Lung (tissue), 12 donors: ENCODE results near the gene RSPH6A. TPM values are rescaled to one million over a fixed set of nuclear protein-coding genes. Genes with fewer than 3 reads are reported as not detected.

Experiments
- ATAC-seq: fragments of 200-7000 bp; cut with Tn5 transposase; one replicate; pipeline ENCODE4 v1.9.1; 2020; ENCODE audit warnings: moderate number of reproducible peaks; ENCODE audit not compliant: insufficient read depth, low FRiP score
- DNase-seq, 3 donors: peaks; one replicate each; pipeline ENCODE4 v3.0.0-alpha.2; 2013 to 2017
- H3K27ac ChIP-seq, 2 donors: one replicate each; pipeline ENCODE4 v1.5.1; 2013; ENCODE audit warnings: mild to moderate bottlenecking in 2 of 2, moderate library complexity in 2 of 2, control low read depth in 1 of 2, inconsistent platforms in 1 of 2, low read depth in 1 of 2, low read length in 1 of 2
- H3K27me3 ChIP-seq, 3 donors: one replicate each; pipeline ENCODE4 v1.5.1; 2013; ENCODE audit warnings: low read length in 2 of 3; ENCODE audit not compliant: control insufficient read depth in 3 of 3, insufficient read depth in 3 of 3
- H3K36me3 ChIP-seq, 4 donors: one replicate each; pipeline ENCODE4 v1.5.1; 2013; ENCODE audit warnings: low read length in 4 of 4, mild to moderate bottlenecking in 1 of 4, moderate library complexity in 1 of 4; ENCODE audit not compliant: control insufficient read depth in 4 of 4, insufficient read depth in 4 of 4
- H3K4me1 ChIP-seq, 5 donors: one replicate each; pipeline ENCODE4 v1.5.1; 2013; ENCODE audit warnings: low read length in 5 of 5, mild to moderate bottlenecking in 2 of 5, moderate library complexity in 1 of 5; ENCODE audit not compliant: control insufficient read depth in 5 of 5, insufficient read depth in 5 of 5
- H3K4me3 ChIP-seq: one replicate; pipeline ENCODE4 v1.5.1; 2013; ENCODE audit warnings: mild to moderate bottlenecking, control low read depth, moderate library complexity
- H3K9ac ChIP-seq, 2 donors: one replicate each; pipeline ENCODE4 v1.5.1; 2013; ENCODE audit warnings: low read length in 2 of 2, control low read depth in 1 of 2; ENCODE audit not compliant: insufficient read depth in 1 of 2
- H3K9me3 ChIP-seq, 4 donors: one replicate each; pipeline ENCODE4 v1.5.1; 2013; ENCODE audit warnings: low read length in 3 of 4, mild to moderate bottlenecking in 1 of 4, moderate library complexity in 1 of 4; ENCODE audit not compliant: control insufficient read depth in 4 of 4, insufficient read depth in 3 of 4
- WGBS, 2 donors: extraction: QIAGEN DNeasy Blood & Tissue Kit; methylation state at CpG; one replicate each; pipeline ENCODE4 v1.1.7; 2013; 5-methylcytosine and 5-hydroxymethylcytosine counted together
- polyA plus RNA-seq, 2 donors: library from polyadenylated mRNA; stranded (reverse); fragments of 200-250 nt; gene quantifications; one replicate each; pipeline ENCODE4 v1.2.1, GENCODE V29; 2013
- total RNA-seq, 2 donors: library from RNA; depleted of rRNA in 1 of 2; stranded (reverse); fragments of >200 nt in 1 of 2; gene quantifications; one replicate each; pipeline ENCODE4 v1.2.1, GENCODE V29; 2014 to 2021
- TF ChIP-seq, protein P1 (sequence below): IDR thresholded peaks from 2 replicates; pipeline ENCODE4 v1.5.1; 2012; ENCODE audit warnings: mild to moderate bottlenecking; ENCODE audit errors: control extremely low read depth, extremely low read depth
- donor health status: control.
- donor health status: control.
- donor health status: Bipolar disorder and iron deficiency.
- donor health status: healthy.
- donor health status: DM: yes; HTN: yes; CAD: no.

The RSPH6A gene
- total and polyA plus RNA-seq, 4 donors: 0.06 to 0.34 TPM; not detected in 2

GRCh38 chr19:45767881-45768654, 47.0 kb downstream of the RSPH6A start:
- Histone ChIP-seq H3K27ac (peak overlapping the region; percentile 74 to 87), H3K9ac (peak overlapping the region; percentile 37 to 60), H3K4me3 (peak overlapping the region; percentile 59), H3K27me3 (no peaks in the 10 kb centered on the region), H3K36me3 (peaks cover 0 to 5% (median 2%) of the 10 kb centered on the region in 4 donors), H3K9me3 (no peaks in the 10 kb centered on the region), H3K4me1 (peaks cover 2 to 52% (median 11%) of the 10 kb centered on the region in 5 donors)
- DNase-seq (peak; percentile 74 to 87 (median 77)), ATAC-seq (no peak)
- TF ChIP-seq, protein P1, sequence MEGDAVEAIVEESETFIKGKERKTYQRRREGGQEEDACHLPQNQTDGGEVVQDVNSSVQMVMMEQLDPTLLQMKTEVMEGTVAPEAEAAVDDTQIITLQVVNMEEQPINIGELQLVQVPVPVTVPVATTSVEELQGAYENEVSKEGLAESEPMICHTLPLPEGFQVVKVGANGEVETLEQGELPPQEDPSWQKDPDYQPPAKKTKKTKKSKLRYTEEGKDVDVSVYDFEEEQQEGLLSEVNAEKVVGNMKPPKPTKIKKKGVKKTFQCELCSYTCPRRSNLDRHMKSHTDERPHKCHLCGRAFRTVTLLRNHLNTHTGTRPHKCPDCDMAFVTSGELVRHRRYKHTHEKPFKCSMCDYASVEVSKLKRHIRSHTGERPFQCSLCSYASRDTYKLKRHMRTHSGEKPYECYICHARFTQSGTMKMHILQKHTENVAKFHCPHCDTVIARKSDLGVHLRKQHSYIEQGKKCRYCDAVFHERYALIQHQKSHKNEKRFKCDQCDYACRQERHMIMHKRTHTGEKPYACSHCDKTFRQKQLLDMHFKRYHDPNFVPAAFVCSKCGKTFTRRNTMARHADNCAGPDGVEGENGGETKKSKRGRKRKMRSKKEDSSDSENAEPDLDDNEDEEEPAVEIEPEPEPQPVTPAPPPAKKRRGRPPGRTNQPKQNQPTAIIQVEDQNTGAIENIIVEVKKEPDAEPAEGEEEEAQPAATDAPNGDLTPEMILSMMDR: no peak
- 1 to 2% methylated on average over 96 to 102 of the region's 102 CpGs for WGBS, 2 donors

DNA sequence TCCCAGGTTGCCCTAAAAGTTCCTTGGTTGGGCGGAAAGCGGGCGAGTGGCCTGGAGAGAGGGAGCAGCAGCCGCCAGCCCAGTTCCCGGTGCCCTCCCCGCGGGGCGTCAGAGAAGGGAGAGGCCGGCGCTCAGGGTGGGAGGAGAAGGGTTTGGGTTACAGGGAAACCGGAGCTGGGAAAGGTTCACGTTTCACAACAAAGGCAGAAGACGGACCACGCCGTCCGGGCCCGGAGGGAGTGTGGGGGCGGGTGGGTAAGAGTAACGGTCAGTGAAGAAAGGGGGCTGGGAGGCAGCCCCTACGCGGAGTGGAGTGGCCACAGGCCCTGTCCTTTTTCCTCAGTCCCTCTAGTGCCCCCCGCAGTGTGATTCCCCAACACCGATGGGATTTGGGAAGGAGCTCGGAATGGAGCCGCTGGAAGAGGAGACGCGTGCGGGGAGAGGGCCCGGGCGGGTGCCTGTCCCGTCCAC, 47.7 kb downstream of the RSPH6A start:
- TF ChIP-seq, protein P1: no peak
- no peaks in the 10 kb centered on the region for H3K9me3 ChIP-seq
- peaks cover 2 to 52% (median 11%) of the 10 kb centered on the region in 5 donors for H3K4me1 ChIP-seq
- H3K9ac ChIP-seq: peak overlapping the region in 1 of 2 donors; percentile 79
- H3K36me3 ChIP-seq: peaks cover 0 to 3% (median 1%) of the 10 kb centered on the region in 4 donors
- DNase-seq (peak; percentile 88 to 94 (median 90)), ATAC-seq (no peak)
- H3K27ac ChIP-seq: peak overlapping the region; percentile 74 to 87
- peak overlapping the region; percentile 59 for H3K4me3 ChIP-seq
- WGBS, 2 donors: 17 to 27% methylated on average over 24 to 31 of the region's 31 CpGs
- no peaks in the 10 kb centered on the region for H3K27me3 ChIP-seq

GRCh38 chr19:45766869-45767346, 48.2 kb downstream of the RSPH6A start:
- H3K27me3 ChIP-seq: no peaks in the 10 kb centered on the region

More at GRCh38 chr19:45766869-45767346, 48.2 kb downstream of the RSPH6A start:
- TF ChIP-seq, protein P1: no peak
- peaks cover 2 to 52% (median 11%) of the 10 kb centered on the region in 5 donors for H3K4me1 ChIP-seq
- H3K36me3 ChIP-seq: peaks cover 0 to 3% (median 1%) of the 10 kb centered on the region in 4 donors
- peak overlapping the region; percentile 59 for H3K4me3 ChIP-seq
- 37 to 61% methylated on average over 16 to 24 of the region's 24 CpGs for WGBS, 2 donors
- H3K9me3 ChIP-seq: no peaks in the 10 kb centered on the region
- H3K27ac ChIP-seq: peak overlapping the region; percentile 74 to 87
- H3K9ac ChIP-seq: peak overlapping the region; percentile 37 to 79
- ATAC-seq (no peak), DNase-seq (peak in 2 of 3 donors; percentile 51 to 75)
